Type B pancreatic cell (in vitro differentiated cells): Measurements from ENCODE around the gene INF2. TPM values are rescaled to one million over a fixed set of nuclear protein-coding genes. Genes with fewer than 3 reads are reported as not detected.

Experiments
- DNase-seq: peaks from one replicate; pipeline ENCODE4 v3.0.0; 2021; ENCODE audit warnings: mixed read lengths; ENCODE audit not compliant: unreplicated experiment; ENCODE audit errors: extremely low spot score
- H3K27ac Mint-ChIP-seq: 2 replicates; pipeline ENCODE4 v1.8.0; 2021; ENCODE audit warnings: mild to moderate bottlenecking, mixed read lengths
- H3K27me3 Mint-ChIP-seq: 2 replicates; pipeline ENCODE4 v1.8.0; 2021; ENCODE audit warnings: mixed read lengths
- H3K36me3 Mint-ChIP-seq: 2 replicates; pipeline ENCODE4 v1.8.0; 2021; ENCODE audit warnings: mixed read lengths
- H3K4me1 Mint-ChIP-seq: one replicate; pipeline ENCODE4 v1.8.0; 2021; ENCODE audit warnings: mixed read lengths; ENCODE audit not compliant: unreplicated experiment
- H3K4me3 Mint-ChIP-seq: 2 replicates; pipeline ENCODE4 v1.8.0; 2021; ENCODE audit warnings: mild to moderate bottlenecking, mixed read lengths
- H3K9me3 Mint-ChIP-seq: 2 replicates; pipeline ENCODE4 v1.8.0; 2021; ENCODE audit warnings: mixed read lengths
- CTCF ChIP-seq: fragments of 200-600 bp; sonication (generic); conservative IDR thresholded peaks from 2 replicates; pipeline ENCODE4 v1.5.0; 2021; ENCODE audit warnings: antibody characterized with exemption, mild to moderate bottlenecking
- total RNA-seq: library from RNA; stranded (reverse); gene quantifications from 2 replicates; pipeline ENCODE4 v1.2.1, GENCODE V29; 2021; ENCODE audit warnings: low replicate concordance

The INF2 gene
- total RNA-seq, 1 donor from 2014 or later = 45.6 TPM

- DNase-seq = no peak
- H3K4me1 Mint-ChIP-seq = peaks cover 37% of the 10 kb centered on the region
- peak overlapping the region; percentile 30 for H3K4me3 Mint-ChIP-seq
- no peaks in the 10 kb centered on the region for H3K36me3 Mint-ChIP-seq
- H3K27me3 Mint-ChIP-seq = no peaks in the 10 kb centered on the region
- peaks cover 7% of the 10 kb centered on the region for H3K9me3 Mint-ChIP-seq
- H3K27ac Mint-ChIP-seq = peak overlapping the region; percentile 62
- no peak for TF ChIP-seq CTCF
These were observed 4.0 kb upstream of the INF2 start for GRCh38 chr14:104685216-104685997.

DNA sequence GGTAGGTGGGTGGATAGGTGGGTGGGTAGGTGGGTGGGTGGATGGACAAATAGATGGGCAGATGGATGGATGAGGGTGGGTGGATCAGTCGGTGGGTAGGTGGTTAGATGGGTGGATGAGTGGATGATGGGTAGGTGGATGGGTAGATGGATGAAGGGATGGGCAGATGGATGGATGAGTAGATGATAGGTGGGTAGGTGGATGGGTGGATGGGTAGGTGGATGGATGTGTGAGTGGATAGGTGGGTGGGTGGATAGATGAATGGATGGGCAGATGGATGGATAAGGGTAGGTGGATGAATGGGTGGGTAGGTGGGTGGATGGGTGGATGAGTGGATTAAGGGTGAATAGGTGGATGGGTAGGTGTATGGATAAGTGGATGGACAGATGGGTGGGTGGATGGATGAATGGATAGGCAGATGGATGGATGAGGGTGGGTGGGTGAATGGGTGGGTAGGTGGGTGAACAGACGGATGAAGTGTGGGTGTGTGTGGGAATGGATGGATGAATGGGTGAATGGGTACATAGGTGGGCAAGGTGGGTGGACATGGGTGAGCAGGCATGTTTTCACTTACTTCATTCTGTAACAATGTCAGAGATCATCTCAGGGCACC, 3.3 kb upstream of the INF2 start:
- Mint-ChIP-seq H3K4me3 (peak overlapping the region; percentile 39), H3K9me3 (peaks cover 7% of the 10 kb centered on the region), H3K4me1 (peaks cover 32% of the 10 kb centered on the region)

GRCh38 chr14:104686624-104687517, 2.5 kb upstream of the INF2 start:
- H3K36me3 Mint-ChIP-seq = no peaks in the 10 kb centered on the region
- no peaks in the 10 kb centered on the region for H3K27me3 Mint-ChIP-seq
- H3K4me1 Mint-ChIP-seq = peaks cover 24% of the 10 kb centered on the region
- no peak for TF ChIP-seq CTCF
- H3K27ac Mint-ChIP-seq = no peak overlapping the region
- no peak for DNase-seq
- peak overlapping the region; percentile 39 for H3K4me3 Mint-ChIP-seq
- peaks cover 7% of the 10 kb centered on the region for H3K9me3 Mint-ChIP-seq

More for the DNA sequence above, 3.3 kb upstream of the INF2 start:
- Mint-ChIP-seq H3K36me3 (no peaks in the 10 kb centered on the region), H3K27ac (no peak overlapping the region), H3K27me3 (no peaks in the 10 kb centered on the region)
- DNase-seq = no peak
- no peak for TF ChIP-seq CTCF

DNA sequence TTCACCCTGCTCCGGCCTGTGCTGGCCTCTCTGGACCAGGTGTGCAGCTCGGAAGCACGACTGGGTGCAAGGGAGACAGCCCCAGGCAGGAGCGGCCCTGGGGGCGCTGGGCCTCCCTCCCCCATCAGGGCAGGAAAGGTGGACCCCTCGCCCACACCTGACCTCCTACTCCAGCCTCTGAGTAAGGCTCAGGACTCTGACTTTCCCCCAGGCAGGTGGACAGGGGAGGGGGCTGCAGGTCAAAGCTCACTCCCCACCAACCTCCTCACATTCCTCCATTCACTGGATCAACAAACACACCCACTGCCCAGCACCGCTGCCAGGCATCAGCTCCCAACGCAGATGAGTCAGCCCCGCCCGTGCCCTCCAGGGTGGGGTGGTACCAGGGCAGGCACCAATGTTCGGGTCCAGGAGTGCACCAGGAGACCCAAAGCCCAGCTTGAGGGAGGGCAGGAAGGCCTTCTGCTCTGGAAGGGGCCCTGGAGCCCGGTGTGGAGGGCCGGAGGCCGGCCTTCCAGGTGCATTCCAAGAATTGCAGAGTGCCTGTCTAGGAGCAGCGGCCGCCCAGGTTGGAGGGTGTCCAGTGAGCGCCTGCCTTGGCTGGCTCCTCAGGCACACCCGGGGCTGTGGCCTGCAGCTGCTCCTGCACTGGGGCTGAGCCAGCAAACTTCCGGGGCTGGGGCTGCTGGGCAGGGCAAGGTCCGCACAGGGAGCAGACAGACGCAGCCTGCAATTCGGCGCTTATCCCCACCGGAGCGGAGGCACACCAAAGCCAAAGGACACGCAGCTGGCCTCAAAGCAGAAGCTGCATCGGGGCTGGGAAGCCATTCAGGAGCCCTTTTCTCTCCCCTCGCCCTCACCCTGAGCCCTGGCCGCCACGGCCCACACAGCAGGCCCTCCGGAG, 1.6 kb upstream of the INF2 start:
- no peak for DNase-seq
- Mint-ChIP-seq H3K4me3 (peak overlapping the region; percentile 78), H3K27ac (peak overlapping the region; percentile 83), H3K9me3 (peaks cover 7% of the 10 kb centered on the region), H3K4me1 (peaks cover 20% of the 10 kb centered on the region), H3K36me3 (no peaks in the 10 kb centered on the region), H3K27me3 (no peaks in the 10 kb centered on the region)
- no peak for TF ChIP-seq CTCF
